IMR-90 (cell line): Measurements from ENCODE around the gene CTCFL. TPM values are rescaled to one million over a fixed set of nuclear protein-coding genes. Genes with fewer than 3 reads are reported as not detected.

Experiments used
- ATAC-seq: fragments of 200-7000 bp; cut with Tn5 transposase; 2 replicates; pipeline ENCODE4 v1.9.1; 2020; ENCODE audit warnings: low read depth, mild to moderate bottlenecking, moderate library complexity
- BruUV-seq: library from RNA; stranded (reverse); fragments of 400-500 nt; replicated peaks from 2 replicates; lab custom pipeline; 2021; lab: Mats Ljungman, UMichigan
- CTCF ChIA-PET: fragments of 300-600 bp; formaldehyde crosslinking; extraction: SDS; loops from one replicate; lab custom pipeline; 2021; ENCODE audit warnings: antibody characterized with exemption; lab: Yijun Ruan, JAX
- POLR2A ChIA-PET: fragments of 300-600 bp; sonication (Branson Sonifier 250); formaldehyde crosslinking; loops from one replicate; lab custom pipeline; 2022; ENCODE audit warnings: antibody characterized with exemption; ENCODE audit not compliant: unreplicated experiment; lab: Charles Lee
- DNase-seq: peaks from one replicate; pipeline ENCODE4 v3.0.0; 2013
- H2AFZ ChIP-seq: replicated peaks from 2 replicates; pipeline ENCODE3; 2013; ENCODE audit warnings: low read length, mild to moderate bottlenecking; ENCODE audit not compliant: poor library complexity
- H2AK5ac ChIP-seq: 2 replicates; pipeline ENCODE4 v1.6.1; 2013; ENCODE audit warnings: low read depth, low read length, inconsistent platforms
- H2AK9ac ChIP-seq: replicated peaks from 2 replicates; pipeline ENCODE3; 2013; ENCODE audit warnings: mild to moderate bottlenecking, low read depth, low read length, moderate library complexity; ENCODE audit not compliant: poor library complexity
- H2BK120ac ChIP-seq: 2 replicates; pipeline ENCODE4 v1.6.1; 2013; ENCODE audit warnings: low read depth, low read length, inconsistent platforms
- H2BK15ac ChIP-seq: 3 replicates; pipeline ENCODE4 v1.6.1; 2013; ENCODE audit warnings: low read depth, low read length, inconsistent platforms
- H2BK20ac ChIP-seq: 2 replicates; pipeline ENCODE4 v1.6.1; 2013; ENCODE audit warnings: low read depth, mild to moderate bottlenecking, inconsistent platforms, low read length, moderate library complexity
- H2BK5ac ChIP-seq: 2 replicates; pipeline ENCODE4 v1.6.1; 2013; ENCODE audit warnings: mild to moderate bottlenecking, low read depth, low read length, inconsistent platforms; ENCODE audit not compliant: poor library complexity, severe bottlenecking
- H3K14ac ChIP-seq: replicated peaks from 2 replicates; pipeline ENCODE4 v1.6.1; 2013; ENCODE audit warnings: low read depth, low read length, inconsistent platforms
- H3K18ac ChIP-seq: 2 replicates; pipeline ENCODE4 v1.6.1; 2013; ENCODE audit warnings: low read depth, low read length, control low read depth
- H3K23ac ChIP-seq: 2 replicates; pipeline ENCODE4 v1.6.1; 2013; ENCODE audit warnings: low read depth, low read length, inconsistent platforms
- H3K27ac ChIP-seq: 2 replicates; pipeline ENCODE4 v1.5.1; 2013; ENCODE audit warnings: mild to moderate bottlenecking, control low read depth, low read length; ENCODE audit not compliant: insufficient read depth
- H3K27me3 ChIP-seq: 2 replicates; pipeline ENCODE4 v1.6.1; 2013; ENCODE audit warnings: low read length; ENCODE audit not compliant: control insufficient read depth, insufficient read depth
- H3K36me3 ChIP-seq: 2 replicates; pipeline ENCODE4 v1.6.1; 2013; ENCODE audit warnings: low read length, mixed read lengths; ENCODE audit not compliant: control insufficient read depth, insufficient read depth
- H3K4ac ChIP-seq: 2 replicates; pipeline ENCODE4 v1.6.1; 2013; ENCODE audit warnings: low read depth, low read length, inconsistent platforms
- H3K4me1 ChIP-seq: 2 replicates; pipeline ENCODE4 v1.6.1; 2013; ENCODE audit warnings: low read length, mixed read lengths; ENCODE audit not compliant: control insufficient read depth, insufficient read depth
- H3K4me2 ChIP-seq: 2 replicates; pipeline ENCODE4 v1.6.1; 2013; ENCODE audit warnings: low read depth, mild to moderate bottlenecking, control low read depth, low read length, moderate library complexity
- H3K4me3 ChIP-seq: 2 replicates; pipeline ENCODE4 v1.5.1; 2013; ENCODE audit warnings: low read depth, mild to moderate bottlenecking, control low read depth, low read length, moderate library complexity; ENCODE audit not compliant: insufficient read depth
- H3K56ac ChIP-seq: 2 replicates; pipeline ENCODE4 v1.6.1; 2013; ENCODE audit warnings: low read length, inconsistent platforms; ENCODE audit not compliant: insufficient read depth; ENCODE audit errors: extremely low read depth
- H3K79me1 ChIP-seq, 2 experiments: 2 replicates each; pipeline ENCODE4 v1.6.1; 2013; ENCODE audit warnings: low read length in 2 of 2, inconsistent platforms in 1 of 2, low read depth in 1 of 2
- H3K9ac ChIP-seq: 2 replicates; pipeline ENCODE4 v1.6.1; 2013; ENCODE audit warnings: low read depth, low read length, control low read depth
- H3K9me1 ChIP-seq: 2 replicates; pipeline ENCODE4 v1.6.1; 2013; ENCODE audit warnings: low read length, inconsistent platforms; ENCODE audit not compliant: insufficient read depth
- H3K9me3 ChIP-seq: 2 replicates; pipeline ENCODE4 v1.6.1; 2013; ENCODE audit warnings: low read length; ENCODE audit not compliant: control insufficient read depth, insufficient read depth
- H4K20me1 ChIP-seq: 2 replicates; pipeline ENCODE4 v1.6.1; 2013; ENCODE audit warnings: low read length, inconsistent platforms; ENCODE audit not compliant: insufficient read depth
- H4K5ac ChIP-seq: 2 replicates; pipeline ENCODE4 v1.6.1; 2013; ENCODE audit warnings: mild to moderate bottlenecking, low read depth, low read length, control low read depth
- H4K8ac ChIP-seq, 2 experiments: 2 replicates each; pipeline ENCODE4 v1.6.1; 2013; ENCODE audit warnings: low read depth in 2 of 2, low read length in 2 of 2, control low read depth in 1 of 2, inconsistent platforms in 1 of 2
- H4K91ac ChIP-seq: 2 replicates; pipeline ENCODE4 v1.6.1; 2013; ENCODE audit warnings: low read depth, low read length, inconsistent platforms; ENCODE audit not compliant: insufficient read depth
- CEBPB ChIP-seq: IDR thresholded peaks from 2 replicates; pipeline ENCODE4 v1.6.1; 2012; ENCODE audit warnings: low read depth, low read length, improper control_type of control experiment
- MAFK ChIP-seq: IDR thresholded peaks from 2 replicates; pipeline ENCODE4 v1.6.1; 2012; ENCODE audit warnings: low read depth, low read length, improper control_type of control experiment
- MAZ ChIP-seq: IDR thresholded peaks from 2 replicates; pipeline ENCODE4 v1.6.1; 2012; ENCODE audit warnings: low read depth, mild to moderate bottlenecking, low read length, improper control_type of control experiment, moderate library complexity, borderline replicate concordance
- NFE2L2 ChIP-seq: fragments of 150-350 bp; IDR thresholded peaks from 2 replicates; pipeline ENCODE4 v1.6.1; 2016; ENCODE audit warnings: low read depth, mild to moderate bottlenecking, low read length
- RFX5 ChIP-seq: IDR thresholded peaks from 2 replicates; pipeline ENCODE4 v1.8.0; 2012; ENCODE audit warnings: low read depth, mild to moderate bottlenecking, low read length, moderate library complexity
- SMC3 ChIP-seq: fragments of 150-350 bp; IDR thresholded peaks from 2 replicates; pipeline ENCODE4 v1.6.1; 2016; ENCODE audit warnings: low read depth, mild to moderate bottlenecking, antibody characterized with exemption, low read length, moderate library complexity
- WGBS, 2 experiments: methylation state at CpG; one replicate each; pipeline versions ENCODE4 v1.1.5 to v1.1.7; 2013; ENCODE audit warnings: missing lambda C conversion rate in 2 of 2; ENCODE audit not compliant: insufficient read length in 1 of 2; ENCODE audit errors: extremely low coverage in 2 of 2; 5-methylcytosine and 5-hydroxymethylcytosine counted together
- dilution Hi-C: fragments of 300-500 bp; cut with HindIII; formaldehyde crosslinking; loops from one replicate; pipeline ENCODE4 v1.14.3; 2018; ENCODE audit warnings: low sequenced_read_pairs; ENCODE audit not compliant: unreplicated experiment
- in situ Hi-C: fragments of 300-500 bp; cut with MboI; formaldehyde crosslinking; loops from 3 replicates; pipeline ENCODE4 v1.14.3; 2019; ENCODE audit warnings: low sequenced_read_pairs, inconsistent platforms, mixed read lengths
- intact Hi-C: fragments of 100-400 bp; cut with micrococcal nuclease; formaldehyde crosslinking; loops from 2 replicates; pipeline ENCODE4 v1.10.0; 2022
- polyA plus RNA-seq, 3 experiments: library from polyadenylated mRNA; depleted of rRNA; stranded (reverse); fragments of >200 nt; gene quantifications; 2 replicates each; pipeline ENCODE4 v1.2.3, GENCODE V29; 2012; ENCODE audit warnings: low replicate concordance in 1 of 3
- total RNA-seq: library from RNA; depleted of rRNA; stranded (reverse); fragments of >200 nt; gene quantifications from 2 replicates; pipeline ENCODE4 v1.2.3, GENCODE V29; 2012

CTCFL gene
- total and polyA plus RNA-seq, 2 of the 4 experiments (the other 2 are of a cell fraction) = not detected

GRCh38 chr20:57539889-57540288, 14.9 kb upstream of the CTCFL start:
- no peak overlapping the region for H3K9ac ChIP-seq
- no peaks in the 10 kb centered on the region for H3K4me1 ChIP-seq
- no peak overlapping the region for H3K27ac ChIP-seq
- no peak overlapping the region for H3K4ac ChIP-seq
- dilution Hi-C loops = no loop called here
- H2BK120ac ChIP-seq = no peak overlapping the region
- no peaks in the 10 kb centered on the region for H3K9me1 ChIP-seq
- no peaks in the 10 kb centered on the region for H4K20me1 ChIP-seq
- no peak overlapping the region for H4K8ac ChIP-seq
- H2BK5ac ChIP-seq = no peak overlapping the region
- in situ Hi-C loops = no loop called here
- no peak overlapping the region for H4K91ac ChIP-seq
- no peak overlapping the region for H2AK5ac ChIP-seq
- WGBS, 2 experiments = 53% methylated on average over 2 of the region's 12 CpGs; no CpG with 5 or more reads in 1 of the 2 experiments
- no peak overlapping the region for H4K5ac ChIP-seq
- no TSS peak for BruUV-seq
- no peak overlapping the region for H2BK20ac ChIP-seq
- H2BK15ac ChIP-seq = no peak overlapping the region
- H2AFZ ChIP-seq = no peak overlapping the region
- no peak overlapping the region for H3K23ac ChIP-seq
- no peak overlapping the region for H3K56ac ChIP-seq
- H3K9me3 ChIP-seq = no peaks in the 10 kb centered on the region
- no peak overlapping the region for H3K4me3 ChIP-seq
- POLR2A ChIA-PET = no interaction called here
- H3K18ac ChIP-seq = no peak overlapping the region
- CTCF ChIA-PET = no interaction called here
- H2AK9ac ChIP-seq = no peak overlapping the region
- H3K79me1 ChIP-seq = no peaks in the 10 kb centered on the region
- no peak overlapping the region for H3K14ac ChIP-seq
- no peak for ATAC-seq
- H3K27me3 ChIP-seq = peaks cover 2% of the 10 kb centered on the region; the same call in 1 of the 2 replicates
- no peaks in the 10 kb centered on the region for H3K36me3 ChIP-seq
- DNase-seq = no peak
- intact Hi-C loops = no loop called here
- TF ChIP-seq SMC3 (no peak), MAZ (no peak), RFX5 (no peak), CEBPB (no peak), NFE2L2 (no peak), MAFK (no peak)
- H3K4me2 ChIP-seq = no peak overlapping the region
